ENCODE measurements around the gene EFNB2.

DNA sequence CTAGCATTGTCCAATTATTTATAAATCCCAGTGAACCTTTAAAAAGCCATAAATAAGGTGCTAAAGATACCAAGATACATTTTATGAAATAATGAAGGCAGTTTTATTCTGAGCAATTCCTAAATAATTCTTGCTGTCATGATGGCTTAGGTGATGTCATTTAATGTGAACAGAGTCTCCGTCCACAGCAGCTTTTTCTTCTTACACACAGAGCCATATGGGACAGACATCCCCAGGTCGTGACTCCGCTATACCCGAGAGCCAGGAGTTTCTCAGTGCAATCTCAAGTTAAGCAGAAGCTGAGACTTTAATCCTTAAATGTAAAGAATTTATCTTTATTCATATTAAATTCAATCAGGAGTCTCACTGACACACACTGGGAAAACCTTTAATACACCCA, 29.7 kb downstream of the EFNB2 start:
- TF ChIP-seq, protein P1, sequence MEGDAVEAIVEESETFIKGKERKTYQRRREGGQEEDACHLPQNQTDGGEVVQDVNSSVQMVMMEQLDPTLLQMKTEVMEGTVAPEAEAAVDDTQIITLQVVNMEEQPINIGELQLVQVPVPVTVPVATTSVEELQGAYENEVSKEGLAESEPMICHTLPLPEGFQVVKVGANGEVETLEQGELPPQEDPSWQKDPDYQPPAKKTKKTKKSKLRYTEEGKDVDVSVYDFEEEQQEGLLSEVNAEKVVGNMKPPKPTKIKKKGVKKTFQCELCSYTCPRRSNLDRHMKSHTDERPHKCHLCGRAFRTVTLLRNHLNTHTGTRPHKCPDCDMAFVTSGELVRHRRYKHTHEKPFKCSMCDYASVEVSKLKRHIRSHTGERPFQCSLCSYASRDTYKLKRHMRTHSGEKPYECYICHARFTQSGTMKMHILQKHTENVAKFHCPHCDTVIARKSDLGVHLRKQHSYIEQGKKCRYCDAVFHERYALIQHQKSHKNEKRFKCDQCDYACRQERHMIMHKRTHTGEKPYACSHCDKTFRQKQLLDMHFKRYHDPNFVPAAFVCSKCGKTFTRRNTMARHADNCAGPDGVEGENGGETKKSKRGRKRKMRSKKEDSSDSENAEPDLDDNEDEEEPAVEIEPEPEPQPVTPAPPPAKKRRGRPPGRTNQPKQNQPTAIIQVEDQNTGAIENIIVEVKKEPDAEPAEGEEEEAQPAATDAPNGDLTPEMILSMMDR (IDR thresholded peaks at IDR 0.05): no peak
- no peak for TF ChIP-seq POLR2A (IDR thresholded peaks at IDR 0.05)
